ENCODE measurements around the gene PLXNB1. TPM values are rescaled to one million over a fixed set of nuclear protein-coding genes. Genes with fewer than 3 reads are reported as not detected.

PLXNB1 gene
- total and polyA plus RNA-seq, 10 of the 15 experiments (the other 5 are each of a cell fraction or from before 2014, with no cell fraction given): 0.18 to 15.1 (median 5.3) TPM

- TF ChIP-seq ETV6 (conservative IDR thresholded peaks at IDR 0.05 in 1 of 2, IDR thresholded peaks at IDR 0.05 in 1 of 2; ENCODE audit: borderline replicate concordance in 1 of 2, low read depth in 1 of 2) (no peak), BCLAF1 (IDR thresholded peaks at IDR 0.05) (no peak), STAT3 (IDR thresholded peaks at IDR 0.05; ENCODE audit: low read depth, low read length) (no peak), E2F8 (IDR thresholded peaks at IDR 0.05; ENCODE audit: low read depth, partially characterized antibody) (no peak), ELK1 (IDR thresholded peaks at IDR 0.05; ENCODE audit: low read depth, low read length) (no peak)
- TF ChIP-seq, protein P1, sequence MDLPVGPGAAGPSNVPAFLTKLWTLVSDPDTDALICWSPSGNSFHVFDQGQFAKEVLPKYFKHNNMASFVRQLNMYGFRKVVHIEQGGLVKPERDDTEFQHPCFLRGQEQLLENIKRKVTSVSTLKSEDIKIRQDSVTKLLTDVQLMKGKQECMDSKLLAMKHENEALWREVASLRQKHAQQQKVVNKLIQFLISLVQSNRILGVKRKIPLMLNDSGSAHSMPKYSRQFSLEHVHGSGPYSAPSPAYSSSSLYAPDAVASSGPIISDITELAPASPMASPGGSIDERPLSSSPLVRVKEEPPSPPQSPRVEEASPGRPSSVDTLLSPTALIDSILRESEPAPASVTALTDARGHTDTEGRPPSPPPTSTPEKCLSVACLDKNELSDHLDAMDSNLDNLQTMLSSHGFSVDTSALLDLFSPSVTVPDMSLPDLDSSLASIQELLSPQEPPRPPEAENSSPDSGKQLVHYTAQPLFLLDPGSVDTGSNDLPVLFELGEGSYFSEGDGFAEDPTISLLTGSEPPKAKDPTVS (IDR thresholded peaks at IDR 0.05; ENCODE audit: low read depth, low read length): no peak
Observed at GRCh38 chr3:48423883-48424695, 5.8 kb downstream of the PLXNB1 start (continued).
